Activated naive CD8-positive, alpha-beta T cell treated with anti-CD3 and anti-CD28 coated beads, Interleukin-2, amount 50 U/mL, for 24 hours (primary cell): ENCODE measurements around the gene DUSP18.
A peak's percentile ranks its signal among the peaks of the same experiment; 100 is the strongest.

Experiments used
- ATAC-seq: fragments of 150-1000 bp; cut with Tn5 transposase; one replicate; pipeline ENCODE4 v1.10.0; 2021
- DNase-seq: peaks from one replicate; pipeline ENCODE4 v3.0.0; 2021
- H3K27ac Mint-ChIP-seq: one replicate; pipeline ENCODE4 v1.8.0; 2021; ENCODE audit warnings: mild to moderate bottlenecking, mixed read lengths
- H3K27me3 Mint-ChIP-seq: one replicate; pipeline ENCODE4 v1.8.0; 2021; ENCODE audit warnings: mixed read lengths
- H3K36me3 Mint-ChIP-seq: one replicate; pipeline ENCODE4 v1.8.0; 2021; ENCODE audit warnings: low read depth, mixed read lengths
- H3K4me1 Mint-ChIP-seq: one replicate; pipeline ENCODE4 v1.8.0; 2021; ENCODE audit warnings: mixed read lengths
- H3K4me3 Mint-ChIP-seq: one replicate; pipeline ENCODE4 v1.8.0; 2021; ENCODE audit warnings: mild to moderate bottlenecking, moderate library complexity, mixed read lengths
- H3K9me3 Mint-ChIP-seq: one replicate; pipeline ENCODE4 v1.8.0; 2021; ENCODE audit warnings: mixed read lengths

DUSP18 gene

DNA sequence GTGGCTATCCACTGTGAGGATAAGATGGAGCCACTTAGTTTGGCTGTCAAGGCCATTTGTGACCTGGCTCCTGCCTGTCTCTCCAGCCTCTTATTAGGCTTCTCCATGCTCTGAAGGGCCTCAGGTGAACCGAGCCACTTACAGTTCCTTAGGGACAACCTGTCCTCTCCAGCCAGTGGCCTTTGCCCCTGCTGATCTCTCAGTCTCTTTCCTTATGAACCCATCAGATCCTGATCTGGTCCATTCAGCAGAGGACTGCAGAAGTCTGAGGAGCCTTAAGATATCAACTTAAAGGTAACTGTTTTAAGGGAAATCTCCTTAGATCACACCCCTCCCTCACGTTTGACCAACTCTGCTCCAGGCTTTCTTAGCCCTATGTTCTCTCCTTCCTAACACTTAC is 2.4 kb downstream of the DUSP18 start:
- Mint-ChIP-seq H3K9me3 (no peaks in the 10 kb centered on the region), H3K27ac (no peak overlapping the region), H3K4me1 (peaks cover 22% of the 10 kb centered on the region), H3K36me3 (peaks cover 15% of the 10 kb centered on the region), H3K4me3 (no peak overlapping the region), H3K27me3 (peaks cover 2% of the 10 kb centered on the region)
- ATAC-seq (no peak), DNase-seq (no peak)

DNA sequence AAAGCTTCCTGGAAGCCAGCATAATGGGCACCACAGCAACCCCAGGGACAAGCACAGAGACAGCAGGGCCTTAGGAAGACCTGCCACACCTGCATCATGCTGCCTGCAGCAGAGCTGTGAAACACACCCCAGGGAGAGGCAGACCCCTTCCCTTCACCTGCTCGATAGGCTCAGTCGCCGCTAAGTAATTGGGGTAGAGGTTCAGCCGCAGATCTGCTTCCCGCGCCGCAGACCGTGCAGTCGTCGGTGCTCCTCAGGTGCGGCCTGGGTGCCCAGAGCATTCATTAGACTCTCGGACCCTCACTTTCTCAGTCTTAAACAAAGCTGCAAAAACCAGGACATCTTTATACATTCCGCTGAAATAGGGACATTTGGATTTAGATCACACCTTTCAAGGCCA is 2.9 kb downstream of the DUSP18 start:
- Mint-ChIP-seq H3K36me3 (peaks cover 15% of the 10 kb centered on the region), H3K27ac (no peak overlapping the region), H3K9me3 (no peaks in the 10 kb centered on the region), H3K4me1 (peaks cover 22% of the 10 kb centered on the region), H3K27me3 (peaks cover 2% of the 10 kb centered on the region), H3K4me3 (no peak overlapping the region)
- ATAC-seq (no peak), DNase-seq (no peak)

DNA sequence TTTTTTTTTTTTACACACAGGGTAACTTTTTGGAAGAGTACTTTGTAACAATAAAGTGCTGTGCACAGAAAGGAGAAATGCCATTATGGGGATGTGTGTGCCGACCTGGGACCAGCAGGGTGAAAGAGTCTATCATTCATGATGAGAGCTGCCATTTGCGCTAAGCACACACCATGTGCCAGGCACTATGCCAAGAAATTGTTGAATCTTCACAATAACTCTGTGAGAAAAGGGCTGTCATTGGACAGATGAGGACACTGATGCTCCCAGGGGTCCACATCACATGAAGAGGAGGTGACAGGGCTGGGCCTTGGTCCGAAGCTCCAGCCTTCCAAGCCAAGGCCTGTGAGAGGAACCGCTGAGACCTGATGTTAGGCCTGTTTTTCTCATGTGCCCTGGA is 5.6 kb downstream of the DUSP18 start:
- no peak overlapping the region for H3K27ac Mint-ChIP-seq
- DNase-seq (no peak), ATAC-seq (no peak)
- no peak overlapping the region for H3K4me3 Mint-ChIP-seq
- peaks cover 15% of the 10 kb centered on the region for H3K36me3 Mint-ChIP-seq
- H3K27me3 Mint-ChIP-seq = no peaks in the 10 kb centered on the region
- no peaks in the 10 kb centered on the region for H3K9me3 Mint-ChIP-seq
- peaks cover 15% of the 10 kb centered on the region for H3K4me1 Mint-ChIP-seq

DNA sequence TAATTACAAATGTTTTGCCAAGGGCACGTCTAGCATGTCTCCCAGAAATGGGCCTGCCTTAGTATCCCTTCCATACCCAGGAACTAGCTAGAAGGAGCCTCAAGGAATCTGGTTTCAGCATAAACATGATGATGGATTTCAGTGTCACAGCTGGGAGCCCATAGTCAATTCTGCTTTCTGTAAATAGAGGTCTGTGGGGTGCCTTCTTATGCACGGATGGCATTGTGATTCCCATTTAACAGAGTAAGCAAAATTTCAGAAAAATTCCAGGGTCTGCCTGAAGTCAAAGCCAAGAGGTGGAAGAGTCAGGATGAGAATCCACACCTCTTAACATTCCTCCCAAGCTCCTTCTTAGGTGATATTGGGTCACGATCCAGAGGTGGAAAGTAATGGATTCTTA is 12.1 kb downstream of the DUSP18 start:
- no peak for ATAC-seq
- DNase-seq = no peak
- H3K4me3 Mint-ChIP-seq = no peak overlapping the region
- H3K27ac Mint-ChIP-seq = no peak overlapping the region
- H3K9me3 Mint-ChIP-seq = no peaks in the 10 kb centered on the region
- peaks cover 16% of the 10 kb centered on the region for H3K4me1 Mint-ChIP-seq
- H3K27me3 Mint-ChIP-seq = no peaks in the 10 kb centered on the region
- H3K36me3 Mint-ChIP-seq = no peaks in the 10 kb centered on the region

DNA sequence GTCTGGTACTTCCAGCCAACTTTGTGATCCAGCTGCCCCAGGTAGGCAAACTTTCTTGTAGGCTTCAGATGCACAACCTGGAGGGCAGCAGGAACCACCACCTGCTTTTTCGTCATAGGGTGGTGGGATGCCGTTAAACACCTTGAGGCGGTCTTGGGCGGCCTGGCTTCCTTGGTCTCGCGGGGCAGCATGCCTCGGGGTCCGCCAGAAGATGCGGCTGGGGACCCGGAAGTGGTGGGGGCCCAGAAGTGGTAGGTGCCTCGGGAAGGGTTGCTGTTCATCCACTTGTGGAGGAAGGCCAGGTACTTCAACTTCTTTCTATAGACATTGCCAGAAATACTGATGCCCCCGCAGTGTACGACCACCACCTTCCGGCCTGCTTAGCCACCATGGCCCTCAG is 13.3 kb downstream of the DUSP18 start:
- DNase-seq = no peak
- Mint-ChIP-seq H3K27ac (no peak overlapping the region), H3K27me3 (no peaks in the 10 kb centered on the region), H3K9me3 (no peaks in the 10 kb centered on the region), H3K4me1 (peaks cover 27% of the 10 kb centered on the region), H3K36me3 (no peaks in the 10 kb centered on the region), H3K4me3 (no peak overlapping the region)
- no peak for ATAC-seq

DNA sequence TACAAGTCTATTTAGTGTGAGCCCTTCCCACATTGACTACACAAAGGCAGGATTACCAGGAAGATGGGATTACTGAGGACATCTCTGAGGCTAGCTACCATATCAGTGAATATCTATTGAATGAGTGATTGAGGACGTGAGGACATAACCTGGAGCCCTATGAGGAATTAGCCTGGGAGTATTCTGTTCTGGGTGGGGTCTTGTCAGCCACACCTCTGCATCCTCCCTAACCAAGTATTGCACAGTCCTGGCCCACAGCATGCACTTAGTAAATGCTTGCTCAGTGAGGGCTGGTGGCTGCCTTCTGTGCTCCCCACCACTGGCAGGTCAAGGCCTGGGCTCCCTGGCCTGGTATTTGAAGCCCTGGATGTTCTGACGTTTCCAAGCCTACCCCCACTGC is 14.8 kb downstream of the DUSP18 start:
- Mint-ChIP-seq H3K4me3 (no peak overlapping the region), H3K27ac (peak overlapping the region; percentile 6), H3K27me3 (no peaks in the 10 kb centered on the region), H3K4me1 (peaks cover 42% of the 10 kb centered on the region), H3K36me3 (peaks cover 4% of the 10 kb centered on the region), H3K9me3 (no peaks in the 10 kb centered on the region)
- ATAC-seq (no peak), DNase-seq (no peak)

DNA sequence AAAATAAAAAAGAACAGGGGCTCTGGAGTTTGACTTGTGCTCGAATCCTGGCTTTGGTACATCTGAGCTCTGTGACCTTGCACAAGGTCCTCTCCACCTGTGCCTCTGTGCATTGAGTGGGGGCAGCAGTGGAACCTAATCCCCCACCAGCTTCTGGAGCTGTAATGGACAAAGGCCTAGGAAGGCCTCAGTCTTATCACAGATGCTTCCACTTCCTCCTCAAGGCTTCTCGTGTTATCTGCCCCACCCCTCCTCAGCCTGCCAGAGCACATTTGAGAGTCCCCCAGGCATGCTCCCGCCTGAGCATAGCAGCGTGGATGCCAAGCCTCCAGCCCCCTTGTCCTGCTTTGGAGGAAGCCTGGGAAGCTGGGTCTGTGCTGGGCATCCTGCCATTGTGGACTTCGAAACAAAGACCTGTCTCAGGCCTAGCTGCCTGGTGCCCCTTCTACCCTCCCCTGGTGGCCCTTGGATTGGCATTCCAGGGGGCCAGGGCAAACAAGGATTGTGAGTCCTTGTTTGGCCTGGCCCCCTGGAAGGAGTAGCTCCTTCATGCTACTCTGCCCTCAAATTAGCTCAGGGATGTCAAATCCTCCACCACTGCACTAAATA is 17.1 kb downstream of the DUSP18 start:
- H3K4me1 Mint-ChIP-seq = peaks cover 45% of the 10 kb centered on the region
- H3K36me3 Mint-ChIP-seq = peaks cover 5% of the 10 kb centered on the region
- DNase-seq = no peak
- no peak overlapping the region for H3K4me3 Mint-ChIP-seq
- no peak for ATAC-seq
- H3K27me3 Mint-ChIP-seq = no peaks in the 10 kb centered on the region
- H3K9me3 Mint-ChIP-seq = no peaks in the 10 kb centered on the region
- no peak overlapping the region for H3K27ac Mint-ChIP-seq

DNA sequence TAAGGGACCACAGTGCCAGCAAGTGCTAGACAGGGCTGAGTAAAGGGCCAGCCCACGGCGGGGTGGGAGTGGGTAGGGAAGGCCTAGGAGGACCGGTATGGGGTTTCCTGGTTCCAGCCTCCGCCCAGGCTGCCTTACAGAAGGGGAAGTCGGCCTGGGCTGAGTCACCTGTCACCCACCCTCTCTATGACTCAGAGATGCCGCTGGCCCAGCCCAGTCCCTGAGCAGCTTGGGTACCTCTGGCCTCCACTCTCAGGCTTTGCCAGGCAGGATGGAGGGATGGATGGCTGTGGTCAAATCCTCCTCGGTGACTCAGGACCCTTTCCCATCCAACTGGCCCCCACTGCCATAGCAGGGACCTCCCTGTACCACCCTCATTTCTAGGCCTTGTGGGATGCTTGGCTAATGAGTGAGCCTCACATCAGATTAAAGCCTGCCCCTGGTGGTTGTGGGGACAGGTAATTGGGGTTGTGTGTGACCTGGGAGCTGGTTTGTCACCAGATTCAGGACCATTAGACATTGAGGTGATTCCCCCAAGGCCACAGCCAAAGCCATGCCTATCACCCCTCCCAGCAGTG is 18.2 kb downstream of the DUSP18 start:
- ATAC-seq (peak; percentile 98), DNase-seq (peak; percentile 87)
- Mint-ChIP-seq H3K4me3 (no peak overlapping the region), H3K4me1 (peaks cover 52% of the 10 kb centered on the region), H3K27ac (peak overlapping the region; percentile 84), H3K36me3 (peaks cover 6% of the 10 kb centered on the region), H3K27me3 (no peaks in the 10 kb centered on the region), H3K9me3 (no peaks in the 10 kb centered on the region)

DNA sequence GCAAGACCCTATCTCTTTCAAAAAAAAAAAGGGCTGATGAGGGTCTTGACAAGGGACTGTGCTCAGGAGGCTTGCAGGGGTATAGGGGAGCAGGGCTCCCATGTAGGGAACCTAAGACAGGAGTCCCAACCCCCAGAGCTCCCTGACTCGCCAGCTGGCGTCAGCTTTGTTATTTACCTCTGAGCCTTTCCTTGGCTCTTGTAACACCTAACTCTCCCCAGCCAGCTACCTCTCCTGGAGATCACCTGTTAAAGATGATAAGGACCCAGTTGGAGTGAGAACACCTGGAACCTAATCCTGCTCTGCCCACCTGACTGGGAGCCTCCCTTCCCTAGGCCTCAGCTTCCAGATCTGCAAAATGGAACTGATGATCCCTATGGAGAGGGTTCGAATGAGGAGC is 18.9 kb downstream of the DUSP18 start:
- Mint-ChIP-seq H3K4me1 (peaks cover 59% of the 10 kb centered on the region), H3K27ac (peak overlapping the region; percentile 84), H3K27me3 (no peaks in the 10 kb centered on the region), H3K36me3 (peaks cover 6% of the 10 kb centered on the region), H3K4me3 (no peak overlapping the region), H3K9me3 (no peaks in the 10 kb centered on the region)
- no peak for ATAC-seq
- no peak for DNase-seq

DNA sequence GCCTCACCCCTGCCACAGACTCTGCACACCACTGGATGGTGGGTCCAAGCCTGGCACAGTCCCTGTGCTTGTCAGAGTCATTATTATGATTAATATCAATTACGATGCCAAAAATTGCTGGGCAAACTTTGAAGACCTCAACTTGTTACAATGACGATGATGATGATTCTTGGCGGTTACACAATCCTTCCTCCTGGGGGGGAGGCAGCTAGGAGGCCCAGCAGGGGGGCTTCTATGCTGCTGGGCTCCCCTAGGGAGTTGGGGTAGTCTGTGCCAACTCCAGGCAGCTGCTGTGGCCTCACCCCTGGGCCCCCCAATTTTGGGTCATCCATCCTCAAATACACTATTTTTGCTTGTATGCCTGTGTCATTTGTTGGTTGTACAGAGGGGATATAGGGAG is 20.1 kb downstream of the DUSP18 start:
- H3K27me3 Mint-ChIP-seq = no peaks in the 10 kb centered on the region
- H3K4me3 Mint-ChIP-seq = no peak overlapping the region
- H3K4me1 Mint-ChIP-seq = peaks cover 66% of the 10 kb centered on the region
- H3K9me3 Mint-ChIP-seq = no peaks in the 10 kb centered on the region
- H3K27ac Mint-ChIP-seq = no peak overlapping the region
- peaks cover 6% of the 10 kb centered on the region for H3K36me3 Mint-ChIP-seq
- ATAC-seq (no peak), DNase-seq (no peak)

DNA sequence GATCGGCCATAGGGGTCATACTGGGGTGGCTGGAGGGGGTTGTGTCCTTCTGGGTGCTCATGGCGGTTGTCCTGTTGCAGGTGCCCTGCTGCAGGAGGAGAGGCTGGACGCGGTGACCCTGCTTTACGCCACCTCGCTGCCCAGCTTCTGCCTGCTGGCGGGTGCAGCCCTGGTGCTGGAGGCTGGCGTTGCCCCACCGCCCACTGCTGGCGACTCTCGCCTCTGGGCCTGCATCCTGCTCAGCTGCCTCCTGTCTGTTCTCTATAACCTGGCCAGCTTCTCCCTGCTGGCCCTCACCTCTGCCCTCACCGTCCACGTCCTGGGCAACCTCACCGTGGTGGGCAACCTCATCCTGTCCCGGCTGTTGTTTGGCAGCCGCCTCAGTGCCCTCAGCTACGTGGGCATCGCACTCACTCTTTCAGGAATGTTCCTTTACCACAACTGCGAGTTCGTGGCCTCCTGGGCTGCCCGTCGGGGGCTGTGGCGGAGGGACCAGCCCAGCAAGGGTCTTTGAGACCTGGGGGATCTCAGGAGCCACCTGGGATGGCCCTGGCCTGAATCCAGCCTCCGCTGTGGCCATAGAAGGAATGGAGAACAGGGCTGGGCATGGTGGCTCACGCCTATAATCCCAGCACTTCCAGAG is 21.0 kb downstream of the DUSP18 start:
- DNase-seq (no peak), ATAC-seq (no peak)
- H3K27me3 Mint-ChIP-seq = no peaks in the 10 kb centered on the region
- no peak overlapping the region for H3K27ac Mint-ChIP-seq
- no peaks in the 10 kb centered on the region for H3K9me3 Mint-ChIP-seq
- peaks cover 8% of the 10 kb centered on the region for H3K36me3 Mint-ChIP-seq
- no peak overlapping the region for H3K4me3 Mint-ChIP-seq
- H3K4me1 Mint-ChIP-seq = peaks cover 64% of the 10 kb centered on the region

DNA sequence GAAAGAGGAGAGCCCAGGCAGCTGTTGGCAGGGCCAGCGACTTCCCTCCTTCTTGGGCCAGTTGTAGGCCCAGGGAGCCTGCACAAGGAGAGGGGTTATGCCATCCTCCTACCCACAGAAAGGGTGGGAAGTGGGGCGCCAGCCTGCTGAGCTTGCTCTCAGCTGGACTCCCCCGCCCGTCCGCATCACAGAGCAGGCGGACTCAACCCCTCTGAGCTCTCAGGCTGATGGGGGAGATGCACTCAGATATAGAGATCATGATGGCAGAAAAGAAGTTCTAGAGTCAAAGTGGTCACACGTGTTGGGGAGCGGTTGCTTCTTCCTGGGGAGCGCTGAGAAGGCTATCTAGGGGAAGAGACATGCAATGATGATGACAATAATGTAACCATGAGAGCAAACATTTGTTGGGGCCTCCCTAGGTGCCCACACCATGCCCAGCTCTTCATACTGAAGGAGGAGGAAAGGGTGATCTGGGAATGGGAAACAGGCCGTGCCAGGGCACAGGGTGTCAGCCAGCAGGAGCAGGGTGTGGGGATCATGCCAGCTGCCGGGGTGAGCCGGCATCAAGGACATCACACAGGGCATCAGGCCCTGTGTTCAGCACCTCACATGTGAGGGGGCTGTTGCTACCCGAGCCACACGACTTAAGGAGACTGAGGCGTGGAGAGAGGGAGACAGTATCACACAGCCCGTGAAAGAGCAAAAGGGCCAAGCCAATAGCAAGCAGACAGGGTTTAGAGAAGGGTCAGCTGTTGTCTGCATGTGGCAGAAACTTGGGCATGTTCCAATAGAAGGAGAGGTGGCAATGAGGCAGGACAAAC is 24.4 kb downstream of the DUSP18 start:
- DNase-seq (no peak), ATAC-seq (peak; percentile 2)
- Mint-ChIP-seq H3K4me3 (peak overlapping the region; percentile 13), H3K27me3 (no peaks in the 10 kb centered on the region), H3K36me3 (peaks cover 19% of the 10 kb centered on the region), H3K27ac (peak overlapping the region; percentile 96), H3K9me3 (no peaks in the 10 kb centered on the region), H3K4me1 (peaks cover 43% of the 10 kb centered on the region)

DNA sequence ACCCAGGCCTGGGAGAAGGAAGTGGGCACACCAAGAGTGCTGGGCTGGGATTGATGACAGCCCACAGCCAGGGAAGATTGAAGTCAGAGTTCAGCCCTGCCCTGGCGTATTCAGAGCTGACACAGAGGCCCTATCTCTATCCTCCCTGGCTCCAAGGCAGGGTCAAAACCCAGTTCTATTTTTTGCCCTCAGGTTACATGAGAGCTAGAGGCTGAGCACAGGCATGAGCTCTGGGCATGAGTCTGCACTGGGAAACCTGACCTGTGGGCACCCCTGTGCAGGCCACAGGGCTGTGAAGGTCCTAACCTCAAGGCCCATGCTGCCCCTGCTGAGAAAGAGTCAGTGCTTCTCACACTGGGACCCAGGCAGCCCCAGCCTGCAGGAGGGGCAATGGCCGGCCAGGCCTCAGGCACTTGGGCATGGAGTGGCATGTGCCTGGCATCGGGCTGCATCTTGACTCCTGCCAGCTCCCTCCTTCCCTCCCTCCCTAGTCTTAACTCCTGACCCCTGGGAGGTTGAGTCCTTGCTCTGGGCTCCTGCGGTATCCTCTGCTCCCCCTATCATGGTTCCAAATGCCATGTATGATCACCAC is 26.7 kb downstream of the DUSP18 start:
- peaks cover 50% of the 10 kb centered on the region for H3K4me1 Mint-ChIP-seq
- no peak overlapping the region for H3K27ac Mint-ChIP-seq
- no peak for DNase-seq
- no peaks in the 10 kb centered on the region for H3K9me3 Mint-ChIP-seq
- H3K36me3 Mint-ChIP-seq = peaks cover 21% of the 10 kb centered on the region
- H3K27me3 Mint-ChIP-seq = no peaks in the 10 kb centered on the region
- no peak overlapping the region for H3K4me3 Mint-ChIP-seq
- no peak for ATAC-seq

DNA sequence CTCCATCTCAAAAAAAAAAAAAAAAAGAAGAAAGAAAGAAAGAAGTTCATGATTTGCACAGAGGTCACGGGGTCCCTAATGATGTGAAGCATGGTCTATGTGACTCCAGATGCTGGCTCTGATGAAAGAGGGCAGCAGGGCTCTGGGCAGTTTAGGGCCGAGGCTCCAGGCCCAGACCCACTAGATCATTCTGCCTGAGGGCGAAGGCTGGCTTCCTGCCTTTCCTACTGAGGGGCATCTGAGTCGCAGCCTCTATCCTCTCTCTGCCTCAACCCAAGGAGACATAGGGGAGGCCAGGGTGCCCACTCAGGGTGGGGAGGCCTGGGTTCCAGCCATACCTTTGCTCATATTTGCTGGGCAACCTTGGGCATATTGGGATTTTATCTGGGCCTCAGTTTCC is 27.3 kb downstream of the DUSP18 start:
- H3K4me3 Mint-ChIP-seq = no peak overlapping the region
- peaks cover 51% of the 10 kb centered on the region for H3K4me1 Mint-ChIP-seq
- H3K27ac Mint-ChIP-seq = no peak overlapping the region
- peaks cover 21% of the 10 kb centered on the region for H3K36me3 Mint-ChIP-seq
- DNase-seq = no peak
- H3K27me3 Mint-ChIP-seq = no peaks in the 10 kb centered on the region
- ATAC-seq = no peak
- H3K9me3 Mint-ChIP-seq = no peaks in the 10 kb centered on the region
